ENCODE measurements around the gene RASL11B. TPM values are rescaled to one million over a fixed set of nuclear protein-coding genes. Genes with fewer than 3 reads are reported as not detected.

Gene RASL11B
- total RNA-seq, 2 experiments from 2014 or later = 0.14 to 0.15 TPM

GRCh38 chr4:52870225-52870624 is 8.1 kb downstream of the RASL11B start:
- no peak overlapping the region for H3K4me3 Mint-ChIP-seq
- no peaks in the 10 kb centered on the region for H3K9me3 Mint-ChIP-seq (ENCODE audit: low read depth)
- H3K27ac Mint-ChIP-seq = no peak overlapping the region
- DNase-seq (no peak), ATAC-seq (no peak)
- H3K4me1 Mint-ChIP-seq = no peaks in the 10 kb centered on the region
- no peaks in the 10 kb centered on the region for H3K27me3 Mint-ChIP-seq
- CTCF ChIA-PET = no interaction called here
- H3K36me3 Mint-ChIP-seq = peaks cover 8% of the 10 kb centered on the region

DNA sequence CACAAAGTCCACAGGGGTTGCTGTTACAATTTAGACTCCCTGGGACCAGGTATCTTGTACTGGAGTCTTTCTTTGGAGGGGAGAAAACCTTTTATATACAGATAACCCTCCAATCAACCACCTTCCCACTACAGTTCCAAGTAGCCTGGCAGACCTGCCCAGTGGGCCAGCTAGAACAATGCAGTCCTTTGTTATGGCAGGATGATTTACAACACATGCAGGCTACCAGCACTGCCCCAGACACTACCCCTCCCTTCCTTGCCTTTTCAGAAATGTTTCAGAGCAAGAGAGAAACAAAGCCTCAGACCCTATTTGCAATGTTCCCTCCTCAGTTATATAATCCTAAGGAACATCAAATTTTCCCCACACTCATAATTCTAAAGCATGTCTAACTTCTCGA is 11.1 kb downstream of the RASL11B start:
- no peak for ATAC-seq
- Mint-ChIP-seq H3K36me3 (peaks cover 8% of the 10 kb centered on the region), H3K4me1 (peaks cover 4% of the 10 kb centered on the region), H3K4me3 (no peak overlapping the region), H3K27ac (no peak overlapping the region), H3K9me3 (ENCODE audit: low read depth) (no peaks in the 10 kb centered on the region), H3K27me3 (no peaks in the 10 kb centered on the region)
- no peak for DNase-seq
- CTCF ChIA-PET = no interaction called here

DNA sequence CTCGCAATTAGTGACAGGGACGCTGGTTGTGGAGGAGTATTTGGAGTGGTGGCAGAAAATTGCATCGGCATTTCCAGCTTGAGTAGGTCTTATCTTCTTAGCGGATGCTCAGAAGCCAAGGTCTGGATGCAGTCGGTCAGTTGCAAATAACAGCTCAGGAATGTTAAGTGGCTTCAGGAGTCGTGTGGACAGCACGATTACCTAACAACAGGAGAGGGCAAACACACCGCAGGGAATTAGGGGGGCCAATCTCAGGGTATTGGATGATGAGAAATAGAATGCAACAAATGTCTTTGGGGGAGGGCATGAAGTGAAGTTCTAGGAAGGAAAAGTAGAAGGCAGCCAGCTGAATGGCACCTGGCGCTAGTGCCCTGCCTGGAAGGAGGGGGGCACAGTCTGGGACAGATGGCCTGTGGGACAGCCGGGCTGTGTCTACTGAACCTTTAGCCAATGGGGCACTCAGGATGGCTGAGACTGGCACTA is 11.8 kb downstream of the RASL11B start:
- no peak overlapping the region for H3K4me3 Mint-ChIP-seq
- H3K9me3 Mint-ChIP-seq (ENCODE audit: low read depth) = no peaks in the 10 kb centered on the region
- ATAC-seq (no peak), DNase-seq (peak; percentile 27)
- CTCF ChIA-PET = no interaction called here
- H3K27ac Mint-ChIP-seq = no peak overlapping the region
- H3K4me1 Mint-ChIP-seq = peaks cover 4% of the 10 kb centered on the region
- peaks cover 8% of the 10 kb centered on the region for H3K36me3 Mint-ChIP-seq
- no peaks in the 10 kb centered on the region for H3K27me3 Mint-ChIP-seq

GRCh38 chr4:52874948-52875347 is 12.8 kb downstream of the RASL11B start:
- H3K4me3 Mint-ChIP-seq = no peak overlapping the region
- peaks cover 4% of the 10 kb centered on the region for H3K4me1 Mint-ChIP-seq
- H3K27ac Mint-ChIP-seq = no peak overlapping the region
- no peaks in the 10 kb centered on the region for H3K9me3 Mint-ChIP-seq (ENCODE audit: low read depth)
- H3K27me3 Mint-ChIP-seq = no peaks in the 10 kb centered on the region
- ATAC-seq (no peak), DNase-seq (no peak)
- CTCF ChIA-PET = no interaction called here
- peaks cover 8% of the 10 kb centered on the region for H3K36me3 Mint-ChIP-seq

DNA sequence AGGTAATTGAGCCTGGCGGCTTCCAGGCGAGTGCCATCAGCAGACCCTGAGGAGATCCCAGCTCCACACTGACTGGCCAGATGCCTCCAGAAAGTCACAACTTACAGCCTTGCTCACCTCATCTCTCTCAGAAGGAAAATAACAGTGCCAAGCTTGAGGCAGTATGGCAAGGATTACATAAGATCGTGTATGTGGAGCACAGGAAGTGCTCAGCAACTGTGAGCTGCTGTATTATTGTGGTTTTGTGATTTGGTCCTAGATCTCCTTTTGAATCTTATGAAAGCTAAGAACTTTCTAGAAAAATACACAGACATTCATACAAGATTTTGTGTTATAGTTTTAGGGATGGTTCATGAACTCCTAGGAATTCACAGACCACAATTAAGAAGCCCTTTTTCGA is 14.0 kb downstream of the RASL11B start:
- Mint-ChIP-seq H3K9me3 (ENCODE audit: low read depth) (no peaks in the 10 kb centered on the region), H3K4me1 (peaks cover 5% of the 10 kb centered on the region), H3K27me3 (no peaks in the 10 kb centered on the region), H3K27ac (no peak overlapping the region), H3K4me3 (no peak overlapping the region), H3K36me3 (peaks cover 8% of the 10 kb centered on the region)
- CTCF ChIA-PET = no interaction called here
- ATAC-seq (no peak), DNase-seq (no peak)

DNA sequence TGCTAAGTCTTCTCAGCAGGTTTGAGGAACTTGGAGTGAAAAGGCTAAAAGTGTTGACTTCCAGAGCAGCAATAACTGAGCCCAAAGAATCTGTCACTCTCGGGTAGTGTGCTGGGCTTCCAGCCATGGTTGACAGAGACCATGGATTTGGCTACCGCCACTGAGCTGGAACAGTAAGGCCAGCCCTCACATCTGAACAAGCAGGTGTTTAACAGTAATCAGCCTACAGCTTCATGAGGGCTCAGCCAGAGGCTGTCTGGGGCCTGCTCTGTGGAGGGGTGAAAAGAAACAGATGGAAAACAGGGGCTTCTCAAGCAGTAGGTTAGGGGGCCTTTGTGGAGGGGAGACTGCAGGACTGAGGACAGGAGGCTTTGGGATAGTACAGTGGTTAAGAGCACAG is 14.9 kb downstream of the RASL11B start:
- H3K4me1 Mint-ChIP-seq = peaks cover 9% of the 10 kb centered on the region
- peaks cover 7% of the 10 kb centered on the region for H3K36me3 Mint-ChIP-seq

DNA sequence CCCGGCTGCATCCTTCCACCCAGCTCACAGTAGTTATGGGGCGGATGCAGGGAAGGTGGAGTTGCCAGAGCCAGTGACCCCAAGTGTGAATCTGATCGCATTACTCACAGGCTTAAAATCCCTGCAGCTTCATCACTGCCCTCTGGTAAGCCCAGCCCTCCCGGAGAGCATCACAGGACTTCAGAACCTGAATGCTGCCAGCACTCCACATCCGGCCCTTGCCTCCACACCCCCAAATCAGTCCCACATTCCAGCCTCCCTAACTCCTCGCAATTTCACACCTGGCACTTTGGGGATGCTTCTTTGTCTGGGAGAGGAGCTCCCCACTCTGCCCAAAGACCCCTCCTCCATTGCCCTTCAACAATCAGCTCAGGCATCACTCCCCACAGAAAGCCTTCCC is 15.6 kb downstream of the RASL11B start:
- ATAC-seq (no peak), DNase-seq (no peak)
- Mint-ChIP-seq H3K4me3 (no peak overlapping the region), H3K27me3 (no peaks in the 10 kb centered on the region), H3K4me1 (peaks cover 9% of the 10 kb centered on the region), H3K9me3 (ENCODE audit: low read depth) (no peaks in the 10 kb centered on the region), H3K36me3 (peaks cover 7% of the 10 kb centered on the region), H3K27ac (no peak overlapping the region)
- CTCF ChIA-PET = no interaction called here

More for the DNA sequence above, 14.9 kb downstream of the RASL11B start:
- Mint-ChIP-seq H3K4me3 (no peak overlapping the region), H3K27ac (no peak overlapping the region), H3K9me3 (ENCODE audit: low read depth) (no peaks in the 10 kb centered on the region), H3K27me3 (no peaks in the 10 kb centered on the region)
- ATAC-seq = no peak
- CTCF ChIA-PET = no interaction called here
- no peak for DNase-seq

DNA sequence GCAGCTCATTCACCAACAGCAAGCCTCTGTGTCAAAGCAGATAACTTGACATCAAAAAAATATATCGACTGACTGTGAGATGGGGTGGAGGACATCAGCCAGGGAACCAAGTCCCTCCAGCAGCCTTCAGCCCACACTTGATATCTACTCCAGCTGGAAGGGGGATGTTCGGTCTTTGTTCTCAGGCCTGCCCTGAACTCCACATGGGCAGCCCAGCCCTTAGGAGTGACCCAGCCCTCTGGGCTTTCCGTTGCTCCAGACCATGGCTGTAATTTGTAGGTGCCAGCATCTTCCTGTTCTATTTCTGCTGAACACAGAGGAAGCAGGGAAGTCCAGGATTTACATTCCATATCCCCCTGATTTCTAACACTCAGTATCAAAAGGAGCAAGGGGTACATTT is 17.4 kb downstream of the RASL11B start:
- DNase-seq = no peak
- H3K36me3 Mint-ChIP-seq = peaks cover 5% of the 10 kb centered on the region
- no peak overlapping the region for H3K4me3 Mint-ChIP-seq
- no peaks in the 10 kb centered on the region for H3K27me3 Mint-ChIP-seq
- no peaks in the 10 kb centered on the region for H3K9me3 Mint-ChIP-seq (ENCODE audit: low read depth)
- ATAC-seq = no peak
- peaks cover 9% of the 10 kb centered on the region for H3K4me1 Mint-ChIP-seq
- H3K27ac Mint-ChIP-seq = no peak overlapping the region
- CTCF ChIA-PET = no interaction called here

- Mint-ChIP-seq H3K36me3 (peaks cover 8% of the 10 kb centered on the region), H3K9me3 (ENCODE audit: low read depth) (peaks cover under 1% of the 10 kb centered on the region), H3K27ac (no peak overlapping the region), H3K27me3 (no peaks in the 10 kb centered on the region), H3K4me1 (peaks cover 7% of the 10 kb centered on the region), H3K4me3 (no peak overlapping the region)
- ATAC-seq (no peak), DNase-seq (no peak)
- CTCF ChIA-PET = interaction anchor here (1.4 kb wide), 1 partner anchor 14 kb away, joined by 4 read pairs; no protein-coding TSS in a partner anchor
Observed at GRCh38 chr4:52880994-52881393, 18.9 kb downstream of the RASL11B start.

- H3K27ac Mint-ChIP-seq = no peak overlapping the region
- H3K4me1 Mint-ChIP-seq = peaks cover 4% of the 10 kb centered on the region
- ATAC-seq = no peak
- H3K4me3 Mint-ChIP-seq = no peak overlapping the region
- DNase-seq = no peak
- peaks cover 18% of the 10 kb centered on the region for H3K36me3 Mint-ChIP-seq
- peaks cover 2% of the 10 kb centered on the region for H3K9me3 Mint-ChIP-seq (ENCODE audit: low read depth)
- H3K27me3 Mint-ChIP-seq = no peaks in the 10 kb centered on the region
- CTCF ChIA-PET = interaction anchor here (1.7 kb wide), 1 partner anchor 28 kb away, joined by 6 read pairs; no protein-coding TSS in a partner anchor
Observed at GRCh38 chr4:52883183-52883621, 21.1 kb downstream of the RASL11B start.

DNA sequence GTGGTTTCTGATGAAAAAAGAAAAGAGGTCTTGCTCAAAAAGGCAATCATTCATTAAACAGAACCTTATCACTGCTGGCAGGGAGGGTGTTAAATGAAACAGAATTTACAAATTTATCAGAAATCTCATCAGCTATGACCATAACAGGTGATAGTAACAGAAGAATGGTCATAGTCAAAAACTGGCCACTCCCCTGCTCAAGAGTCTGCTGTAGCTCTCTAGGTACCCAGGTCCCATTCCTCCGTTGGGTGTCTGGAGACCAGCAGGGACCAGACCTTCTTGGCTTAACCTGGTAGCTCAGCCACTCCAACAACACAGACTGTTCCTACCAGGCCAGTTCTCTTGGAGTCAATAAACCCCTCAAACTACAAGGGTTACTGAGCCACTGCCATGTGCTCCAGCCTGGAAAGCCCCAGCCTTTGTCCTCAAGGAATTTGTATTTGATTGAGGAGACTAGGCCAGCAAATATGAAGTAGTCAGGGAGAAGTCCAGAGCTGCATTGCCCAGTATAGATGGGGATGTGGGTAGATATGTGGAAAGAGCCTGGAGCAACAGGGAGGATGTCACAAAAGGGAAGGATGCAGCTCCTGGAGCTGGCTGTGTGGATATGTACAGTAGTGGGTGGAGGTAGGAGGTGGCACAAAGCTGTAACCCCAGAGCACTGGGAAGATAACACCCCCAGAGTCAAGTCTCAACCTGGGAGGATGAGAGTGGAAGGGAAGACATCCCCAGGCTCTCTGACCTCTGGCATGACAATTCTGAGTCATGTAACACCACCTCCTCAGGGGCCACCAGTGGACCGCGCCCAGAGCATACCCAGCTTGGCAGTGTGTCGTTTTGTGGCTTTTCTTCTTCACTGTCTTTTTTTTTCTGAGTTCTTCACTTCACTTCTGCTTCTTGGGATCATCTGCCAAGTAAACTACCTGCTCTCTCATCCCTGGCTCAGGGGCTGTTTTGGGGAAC is 21.9 kb downstream of the RASL11B start:
- Mint-ChIP-seq H3K36me3 (peaks cover 25% of the 10 kb centered on the region), H3K27ac (no peak overlapping the region), H3K4me3 (no peak overlapping the region), H3K4me1 (peaks cover 4% of the 10 kb centered on the region), H3K9me3 (ENCODE audit: low read depth) (peaks cover 2% of the 10 kb centered on the region), H3K27me3 (no peaks in the 10 kb centered on the region)
- CTCF ChIA-PET = interaction anchor here (0.8 to 1.7 kb wide), 2 partner anchors 28 to 162 kb away, joined by 3 to 6 read pairs; no protein-coding TSS in a partner anchor
- no peak for DNase-seq
- no peak for ATAC-seq

GRCh38 chr4:52884994-52885393 is 22.9 kb downstream of the RASL11B start:
- Mint-ChIP-seq H3K4me1 (peaks cover 11% of the 10 kb centered on the region), H3K9me3 (ENCODE audit: low read depth) (peaks cover 2% of the 10 kb centered on the region), H3K27me3 (no peaks in the 10 kb centered on the region), H3K27ac (no peak overlapping the region), H3K36me3 (peaks cover 27% of the 10 kb centered on the region), H3K4me3 (no peak overlapping the region)
- DNase-seq (no peak), ATAC-seq (no peak)
- CTCF ChIA-PET = interaction anchor here (1.0 kb wide), 1 partner anchor 27 kb away, joined by 3 read pairs; no protein-coding TSS in a partner anchor

GRCh38 chr4:52889354-52889753 is 27.2 kb downstream of the RASL11B start:
- no peak overlapping the region for H3K27ac Mint-ChIP-seq

More at GRCh38 chr4:52889354-52889753, 27.2 kb downstream of the RASL11B start:
- Mint-ChIP-seq H3K36me3 (peaks cover 23% of the 10 kb centered on the region), H3K4me3 (no peak overlapping the region), H3K9me3 (ENCODE audit: low read depth) (peaks cover 2% of the 10 kb centered on the region), H3K4me1 (peaks cover 18% of the 10 kb centered on the region), H3K27me3 (no peaks in the 10 kb centered on the region)
- DNase-seq (no peak), ATAC-seq (no peak)
- CTCF ChIA-PET = no interaction called here

Measured in activated CD8-positive, alpha-beta memory T cell treated with anti-CD3 and anti-CD28 coated beads, Interleukin-2, amount 10 ng/mL, durations not matched to agents 7 days and 5 days (primary cell).